Mucosa of rectum (tissue), 2 donors: ENCODE measurements around the gene C16orf89.

Experiments
- H3K27ac ChIP-seq, 2 donors: one replicate each; pipeline ENCODE4 v1.7.0; 2013; ENCODE audit warnings: inconsistent platforms in 2 of 2, low read depth in 2 of 2, low read length in 2 of 2
- H3K27me3 ChIP-seq, 2 donors: one replicate each; pipeline ENCODE4 v1.7.0; 2013; ENCODE audit warnings: low read length in 2 of 2; ENCODE audit not compliant: control insufficient read depth in 2 of 2, insufficient read depth in 2 of 2
- H3K36me3 ChIP-seq, 2 donors: one replicate each; pipeline ENCODE4 v1.7.0; 2013; ENCODE audit warnings: low read length in 2 of 2; ENCODE audit not compliant: control insufficient read depth in 2 of 2, insufficient read depth in 2 of 2
- H3K4me1 ChIP-seq, 2 donors: one replicate each; pipeline ENCODE4 v1.7.0; 2013; ENCODE audit warnings: low read length in 2 of 2, mild to moderate bottlenecking in 1 of 2; ENCODE audit not compliant: control insufficient read depth in 2 of 2, insufficient read depth in 2 of 2
- H3K4me3 ChIP-seq, 2 donors: one replicate each; pipeline ENCODE4 v1.7.0; 2013; ENCODE audit warnings: low read length in 2 of 2
- H3K9ac ChIP-seq, 2 donors: one replicate each; pipeline ENCODE4 v1.7.0; 2013; ENCODE audit warnings: low read length in 2 of 2, low read depth in 1 of 2, mild to moderate bottlenecking in 1 of 2
- H3K9me3 ChIP-seq, 2 donors: one replicate each; pipeline ENCODE4 v1.7.0; 2013; ENCODE audit warnings: low read length in 2 of 2; ENCODE audit not compliant: control insufficient read depth in 2 of 2
- donor health status: healthy.
- donor health status: Normal muscosa, but diverticular disease.

C16orf89 gene

DNA sequence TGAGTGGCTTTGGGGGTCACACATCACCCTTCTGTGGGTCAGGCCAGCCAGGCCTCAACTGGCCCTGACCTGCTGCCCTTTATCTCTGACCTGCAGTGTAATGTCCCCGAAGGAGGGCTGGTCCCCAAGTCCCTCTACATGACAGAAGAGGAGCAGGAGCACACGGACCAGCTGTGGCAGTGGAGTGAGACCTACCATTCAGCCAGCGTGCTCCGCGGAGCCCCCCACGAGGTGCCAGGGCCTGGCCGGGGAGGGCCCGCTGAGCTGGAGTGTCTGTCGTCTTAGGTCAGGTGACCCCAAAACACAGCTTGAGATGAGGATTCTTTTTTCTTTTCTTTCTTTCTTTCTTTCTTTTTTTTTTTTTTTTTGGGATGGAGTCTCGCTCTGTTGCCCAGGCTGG lies 58.5 kb downstream of the C16orf89 start:
- Histone ChIP-seq H3K4me3 (no peak overlapping the region), H3K36me3 (no peaks in the 10 kb centered on the region), H3K4me1 (no peaks in the 10 kb centered on the region), H3K27me3 (peaks cover 0 to 2% of the 10 kb centered on the region in 2 donors), H3K27ac (no peak overlapping the region), H3K9me3 (no peaks in the 10 kb centered on the region), H3K9ac (no peak overlapping the region)

DNA sequence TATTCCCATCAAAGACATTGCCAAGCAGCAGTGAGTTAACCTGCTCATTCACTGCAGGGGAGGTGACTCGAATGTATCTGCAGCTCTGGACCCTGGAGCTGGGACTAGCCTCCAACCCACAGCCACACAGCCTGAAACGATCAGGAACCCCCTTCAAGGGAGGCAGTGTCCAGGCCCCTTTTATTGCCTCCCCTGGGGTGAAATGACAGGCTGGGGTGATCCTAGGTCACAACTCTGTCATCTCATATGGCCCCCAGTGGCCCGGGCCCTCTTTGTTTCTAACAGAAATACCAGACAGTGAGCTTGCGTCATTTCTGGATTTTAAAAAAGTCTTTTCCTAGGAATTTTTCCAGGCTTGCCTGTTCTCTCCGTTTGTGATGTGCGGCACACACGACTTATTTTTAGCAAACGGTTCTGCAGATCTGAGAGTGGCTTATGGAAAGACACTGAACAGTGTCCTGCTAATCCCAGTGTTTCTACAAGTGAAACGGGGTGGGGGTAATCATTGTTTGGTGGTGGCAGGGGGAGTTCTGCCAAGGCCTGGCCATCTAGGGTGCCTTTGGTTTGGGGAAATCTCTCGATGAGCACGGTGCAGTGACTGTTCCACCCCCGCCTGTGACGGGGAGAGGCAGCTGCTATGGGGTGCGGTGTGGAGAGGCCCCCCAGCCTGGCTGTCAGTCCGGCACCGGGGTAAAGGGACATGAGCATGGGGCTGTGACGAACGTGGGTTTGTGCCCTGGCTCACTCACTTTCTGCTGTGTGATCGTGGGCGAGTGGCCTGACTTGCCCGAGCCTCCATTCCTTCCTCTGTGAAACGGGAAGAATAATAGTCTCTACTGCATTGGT lies 59.2 kb downstream of the C16orf89 start:
- H3K4me1 ChIP-seq: no peaks in the 10 kb centered on the region
- H3K27ac ChIP-seq: no peak overlapping the region
- H3K4me3 ChIP-seq: no peak overlapping the region
- no peak overlapping the region for H3K9ac ChIP-seq
- H3K9me3 ChIP-seq: no peaks in the 10 kb centered on the region
- no peaks in the 10 kb centered on the region for H3K27me3 ChIP-seq
- no peaks in the 10 kb centered on the region for H3K36me3 ChIP-seq

DNA sequence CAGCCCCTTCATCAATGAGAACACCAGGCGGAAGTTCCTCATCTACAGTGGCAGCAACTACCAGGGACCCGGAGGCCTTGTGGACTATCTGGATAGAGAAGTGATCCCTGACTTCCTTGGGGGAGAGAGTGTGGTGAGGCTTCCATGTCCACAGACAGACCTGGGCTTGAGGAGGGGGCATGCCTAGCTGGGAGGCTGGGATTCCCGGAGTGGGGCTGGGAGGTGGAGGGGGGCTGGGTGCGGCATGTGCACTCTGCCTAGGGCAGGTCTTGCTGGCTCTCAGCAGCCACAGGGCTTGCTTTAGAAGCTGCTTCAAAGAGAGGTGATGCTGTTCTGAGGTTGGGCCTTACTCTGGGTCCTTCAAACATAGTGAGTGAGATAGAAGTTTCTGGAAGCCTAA lies 59.8 kb downstream of the C16orf89 start:
- H3K4me1 ChIP-seq: no peaks in the 10 kb centered on the region
- H3K4me3 ChIP-seq: no peak overlapping the region
- no peak overlapping the region for H3K9ac ChIP-seq
- H3K9me3 ChIP-seq: no peaks in the 10 kb centered on the region
- H3K27me3 ChIP-seq: no peaks in the 10 kb centered on the region
- H3K36me3 ChIP-seq: no peaks in the 10 kb centered on the region
- H3K27ac ChIP-seq: no peak overlapping the region

DNA sequence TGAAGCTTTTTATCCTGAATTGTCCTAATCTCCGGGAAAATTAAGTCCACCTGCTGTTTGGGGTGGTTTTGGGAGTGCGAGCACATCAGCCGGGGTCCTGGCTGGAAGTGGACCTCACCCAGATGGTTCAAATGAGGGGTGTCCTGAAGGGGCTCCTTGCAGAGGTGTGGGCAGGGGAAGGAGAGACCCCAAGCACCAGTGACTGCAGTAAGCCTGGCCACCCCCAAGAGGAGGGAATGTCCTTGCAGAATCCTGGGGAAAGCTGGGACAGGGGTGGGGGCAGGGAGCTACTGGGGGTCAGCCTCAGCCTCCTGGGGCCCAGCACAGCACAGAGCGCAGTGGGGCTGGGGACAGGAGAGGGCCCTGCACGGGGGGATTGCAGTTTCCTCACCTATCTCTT lies 61.4 kb downstream of the C16orf89 start:
- Histone ChIP-seq H3K4me3 (no peak overlapping the region), H3K27ac (no peak overlapping the region), H3K9me3 (no peaks in the 10 kb centered on the region), H3K9ac (no peak overlapping the region), H3K36me3 (no peaks in the 10 kb centered on the region), H3K4me1 (no peaks in the 10 kb centered on the region), H3K27me3 (no peaks in the 10 kb centered on the region)

DNA sequence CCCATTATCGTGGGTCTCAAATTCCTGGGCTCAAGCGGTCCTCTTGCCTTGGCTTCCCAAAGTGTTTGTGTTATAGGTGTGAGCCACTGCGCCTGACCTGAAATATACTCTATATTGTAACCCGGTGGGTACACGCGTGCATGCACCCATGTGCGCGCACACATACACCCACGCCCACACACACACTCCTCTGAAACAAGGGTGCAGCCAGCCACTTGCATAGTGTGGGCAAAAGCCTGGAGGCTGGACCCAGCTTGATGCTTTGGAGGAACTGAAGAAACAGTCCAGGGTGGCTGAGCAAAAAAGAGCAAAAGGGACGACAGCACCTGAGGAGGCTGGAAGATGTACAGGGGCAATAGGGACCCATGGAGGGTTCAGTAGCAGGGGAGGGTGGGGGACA lies 61.9 kb downstream of the C16orf89 start:
- Histone ChIP-seq H3K36me3 (no peaks in the 10 kb centered on the region), H3K4me3 (no peak overlapping the region), H3K27me3 (no peaks in the 10 kb centered on the region), H3K4me1 (no peaks in the 10 kb centered on the region), H3K9me3 (no peaks in the 10 kb centered on the region), H3K27ac (no peak overlapping the region), H3K9ac (no peak overlapping the region)

DNA sequence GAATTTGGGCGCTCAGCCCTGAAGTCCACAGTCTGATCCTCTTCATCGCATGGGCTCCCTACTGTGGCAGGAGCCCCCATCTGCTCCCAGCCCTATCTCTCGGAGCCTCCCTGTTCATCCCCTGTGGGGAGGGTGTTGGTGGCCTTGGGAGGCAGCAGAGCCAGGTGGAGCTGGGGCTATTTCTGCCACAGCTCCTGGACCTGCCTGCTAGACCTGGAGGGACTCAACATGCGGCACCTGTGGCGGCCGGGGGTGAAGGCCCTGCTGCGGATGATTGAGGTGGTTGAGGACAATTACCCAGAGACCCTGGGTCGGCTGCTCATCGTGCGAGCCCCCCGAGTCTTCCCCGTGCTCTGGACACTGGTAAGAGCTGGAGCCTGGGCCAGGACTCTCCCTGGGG lies 62.5 kb downstream of the C16orf89 start:
- Histone ChIP-seq H3K27me3 (no peaks in the 10 kb centered on the region), H3K4me3 (no peak overlapping the region), H3K36me3 (no peaks in the 10 kb centered on the region), H3K9me3 (no peaks in the 10 kb centered on the region), H3K9ac (no peak overlapping the region), H3K4me1 (no peaks in the 10 kb centered on the region), H3K27ac (no peak overlapping the region)

DNA sequence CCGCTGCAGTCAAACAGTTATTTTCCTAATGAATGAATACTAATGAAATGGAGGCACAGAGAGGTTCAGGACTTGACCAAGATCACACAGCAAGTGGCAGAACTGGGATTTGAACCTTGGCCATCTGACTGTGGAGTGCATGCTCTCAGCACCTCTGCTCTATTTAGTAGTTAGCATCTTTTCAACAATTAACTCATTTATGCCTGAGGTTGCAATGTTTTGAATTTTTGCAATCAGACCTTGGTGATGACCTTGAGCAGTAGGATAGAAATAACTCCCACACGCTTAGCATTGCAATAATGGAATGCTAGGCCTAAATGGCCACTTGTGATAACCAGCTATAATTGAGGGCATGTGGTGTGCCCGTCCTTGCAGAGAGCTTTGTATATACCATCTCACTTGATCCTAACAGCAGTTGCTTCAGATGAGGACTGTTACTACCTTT lies 63.0 kb downstream of the C16orf89 start:
- Histone ChIP-seq H3K9me3 (no peaks in the 10 kb centered on the region), H3K27me3 (no peaks in the 10 kb centered on the region), H3K36me3 (no peaks in the 10 kb centered on the region), H3K4me1 (no peaks in the 10 kb centered on the region), H3K4me3 (no peak overlapping the region), H3K9ac (no peak overlapping the region), H3K27ac (no peak overlapping the region)

DNA sequence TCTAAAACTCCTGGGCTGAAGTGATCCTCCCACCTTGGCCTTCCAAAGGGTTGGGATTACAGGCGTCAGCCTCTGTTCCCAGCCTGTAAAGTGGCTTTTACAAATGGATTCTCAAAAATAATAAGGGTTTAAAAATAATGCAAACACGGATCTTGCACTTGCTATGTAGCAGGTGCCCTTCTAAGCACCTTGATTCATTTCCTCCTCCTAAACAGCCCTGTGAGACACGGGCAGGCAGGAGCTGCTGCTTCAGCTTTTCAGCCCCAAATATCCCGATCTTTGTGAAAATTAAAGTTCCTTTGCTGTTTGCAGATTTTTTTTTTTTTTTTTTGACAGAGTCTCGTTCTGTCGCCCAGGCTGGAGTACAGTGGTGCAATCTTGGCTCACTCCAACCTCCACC lies 63.8 kb downstream of the C16orf89 start:
- Histone ChIP-seq H3K27ac (no peak overlapping the region), H3K36me3 (no peaks in the 10 kb centered on the region)

DNA sequence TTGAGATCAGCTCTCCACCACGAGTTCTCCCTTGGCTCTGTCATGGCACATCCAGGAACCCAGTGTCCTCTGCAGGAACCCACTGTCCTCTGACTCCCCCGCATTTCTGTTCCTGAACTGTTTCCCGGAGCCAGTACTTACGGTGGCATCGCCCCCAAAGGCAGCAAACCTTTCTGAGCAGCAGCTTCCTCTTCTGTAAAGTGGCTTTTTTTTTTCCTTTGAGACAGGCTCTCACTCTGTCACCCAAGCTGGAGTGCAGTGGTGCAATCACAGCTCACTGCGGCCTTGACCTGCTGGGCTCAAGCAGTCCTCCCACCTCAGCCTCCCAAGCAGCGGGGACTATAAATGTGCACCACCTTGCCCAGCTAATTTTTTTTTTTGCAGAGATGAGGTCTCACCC lies 64.2 kb downstream of the C16orf89 start:
- Histone ChIP-seq H3K9me3 (no peaks in the 10 kb centered on the region), H3K27ac (no peak overlapping the region), H3K4me1 (no peaks in the 10 kb centered on the region), H3K9ac (no peak overlapping the region), H3K4me3 (no peak overlapping the region), H3K27me3 (no peaks in the 10 kb centered on the region), H3K36me3 (no peaks in the 10 kb centered on the region)

More for the DNA sequence above, 63.8 kb downstream of the C16orf89 start:
- H3K4me1 ChIP-seq: no peaks in the 10 kb centered on the region
- no peak overlapping the region for H3K9ac ChIP-seq
- H3K4me3 ChIP-seq: no peak overlapping the region
- H3K27me3 ChIP-seq: no peaks in the 10 kb centered on the region
- H3K9me3 ChIP-seq: no peaks in the 10 kb centered on the region

DNA sequence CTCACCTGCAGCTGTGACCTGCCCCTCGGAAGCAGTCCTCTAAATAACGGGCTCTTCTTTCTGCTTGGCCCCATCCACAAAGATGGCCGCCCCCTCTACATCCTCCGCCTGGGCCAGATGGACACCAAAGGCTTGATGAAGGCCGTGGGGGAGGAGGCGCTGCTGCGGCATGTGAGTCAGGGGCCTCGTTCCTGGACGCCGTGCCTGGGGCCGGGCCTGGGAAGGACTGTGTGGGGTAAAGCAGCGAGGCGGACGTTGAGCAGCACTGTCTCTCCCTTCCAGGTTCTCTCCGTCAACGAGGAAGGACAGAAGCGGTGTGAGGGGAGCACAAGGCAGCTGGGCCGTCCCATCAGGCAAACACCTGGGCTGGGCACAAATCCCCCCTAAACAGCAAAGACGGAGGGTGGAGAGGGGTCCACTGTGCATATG lies 65.2 kb downstream of the C16orf89 start:
- no peak overlapping the region for H3K9ac ChIP-seq
- no peaks in the 10 kb centered on the region for H3K27me3 ChIP-seq
- H3K4me1 ChIP-seq: no peaks in the 10 kb centered on the region
- H3K36me3 ChIP-seq: no peaks in the 10 kb centered on the region
- no peak overlapping the region for H3K27ac ChIP-seq
- H3K4me3 ChIP-seq: no peak overlapping the region
- H3K9me3 ChIP-seq: no peaks in the 10 kb centered on the region
